Measurements from ENCODE around the gene RBP4.

- TF ChIP-seq, protein P1, sequence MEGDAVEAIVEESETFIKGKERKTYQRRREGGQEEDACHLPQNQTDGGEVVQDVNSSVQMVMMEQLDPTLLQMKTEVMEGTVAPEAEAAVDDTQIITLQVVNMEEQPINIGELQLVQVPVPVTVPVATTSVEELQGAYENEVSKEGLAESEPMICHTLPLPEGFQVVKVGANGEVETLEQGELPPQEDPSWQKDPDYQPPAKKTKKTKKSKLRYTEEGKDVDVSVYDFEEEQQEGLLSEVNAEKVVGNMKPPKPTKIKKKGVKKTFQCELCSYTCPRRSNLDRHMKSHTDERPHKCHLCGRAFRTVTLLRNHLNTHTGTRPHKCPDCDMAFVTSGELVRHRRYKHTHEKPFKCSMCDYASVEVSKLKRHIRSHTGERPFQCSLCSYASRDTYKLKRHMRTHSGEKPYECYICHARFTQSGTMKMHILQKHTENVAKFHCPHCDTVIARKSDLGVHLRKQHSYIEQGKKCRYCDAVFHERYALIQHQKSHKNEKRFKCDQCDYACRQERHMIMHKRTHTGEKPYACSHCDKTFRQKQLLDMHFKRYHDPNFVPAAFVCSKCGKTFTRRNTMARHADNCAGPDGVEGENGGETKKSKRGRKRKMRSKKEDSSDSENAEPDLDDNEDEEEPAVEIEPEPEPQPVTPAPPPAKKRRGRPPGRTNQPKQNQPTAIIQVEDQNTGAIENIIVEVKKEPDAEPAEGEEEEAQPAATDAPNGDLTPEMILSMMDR (IDR thresholded peaks at IDR 0.05): no peak
- TF ChIP-seq, protein P2, sequence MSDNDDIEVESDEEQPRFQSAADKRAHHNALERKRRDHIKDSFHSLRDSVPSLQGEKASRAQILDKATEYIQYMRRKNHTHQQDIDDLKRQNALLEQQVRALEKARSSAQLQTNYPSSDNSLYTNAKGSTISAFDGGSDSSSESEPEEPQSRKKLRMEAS (CRISPR knock-in tag; IDR thresholded peaks at IDR 0.05): no peak
- no peak for TF ChIP-seq ZNF512 (CRISPR knock-in tag; IDR thresholded peaks at IDR 0.05; ENCODE audit: borderline replicate concordance)
- no peak for TF ChIP-seq NR1H2 (CRISPR knock-in tag; IDR thresholded peaks at IDR 0.05)
- TF ChIP-seq CBFB (CRISPR knock-in tag; IDR thresholded peaks at IDR 0.05; ENCODE audit: low read depth): no peak
- no peak for TF ChIP-seq ATF3 (CRISPR knock-in tag; conservative IDR thresholded peaks at IDR 0.05)
- TF ChIP-seq ESRRA (CRISPR knock-in tag; IDR thresholded peaks at IDR 0.05; ENCODE audit: borderline replicate concordance): no peak
- TF ChIP-seq SP1 (CRISPR knock-in tag; conservative IDR thresholded peaks at IDR 0.05): no peak
- no peak for TF ChIP-seq CREB1 (CRISPR knock-in tag; IDR thresholded peaks at IDR 0.05)
- TF ChIP-seq FOXJ3 (CRISPR knock-in tag; IDR thresholded peaks at IDR 0.05; ENCODE audit: borderline replicate concordance): no peak
- no peak for TF ChIP-seq ATF1 (CRISPR knock-in tag; IDR thresholded peaks at IDR 0.05)
Observed at GRCh38 chr10:93628858-93629257, 27.8 kb upstream of the RBP4 start.
